ENCODE results near the gene IZUMO1R.

DNA sequence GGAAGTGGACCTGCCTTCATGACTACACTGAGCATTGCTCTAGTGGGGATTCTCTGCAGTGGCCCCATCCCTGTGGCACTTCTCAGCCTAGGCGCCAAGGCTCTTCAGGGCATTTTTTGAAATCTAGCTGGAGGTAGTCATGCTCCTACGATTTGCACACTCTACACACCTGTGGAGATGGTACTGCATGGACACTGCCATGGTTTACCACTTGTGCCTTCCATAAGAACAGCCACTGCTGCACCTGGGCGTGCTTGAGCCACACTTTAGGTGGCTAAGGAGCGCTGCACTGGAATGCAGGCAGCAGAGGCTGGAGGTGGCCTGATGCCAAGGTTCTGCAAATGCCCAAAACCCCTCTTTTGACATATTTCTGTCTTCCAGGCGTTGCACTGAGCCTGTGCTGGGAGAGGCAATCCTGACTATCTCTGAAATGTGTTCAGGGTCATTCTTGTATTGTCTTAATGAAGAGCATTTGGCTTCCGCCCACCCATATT, 24.3 kb downstream of the IZUMO1R start:
- TF ChIP-seq SIN3A (IDR thresholded peaks at IDR 0.05; ENCODE audit: borderline replicate concordance, low read depth, low read length) (no peak), TAF1 (IDR thresholded peaks at IDR 0.05; ENCODE audit: borderline replicate concordance, low read depth, low read length) (no peak), FOXJ3 (CRISPR knock-in tag; IDR thresholded peaks at IDR 0.05) (no peak), MEF2A (IDR thresholded peaks at IDR 0.05; ENCODE audit: borderline replicate concordance, low read depth) (no peak), POLR2AphosphoS5 (IDR thresholded peaks at IDR 0.05; ENCODE audit: low read depth, low read length) (no peak), GATA2 (CRISPR knock-in tag; IDR thresholded peaks at IDR 0.05) (no peak), YY1 (IDR thresholded peaks at IDR 0.05; ENCODE audit: low read depth) (no peak)
- TF ChIP-seq, protein P1, sequence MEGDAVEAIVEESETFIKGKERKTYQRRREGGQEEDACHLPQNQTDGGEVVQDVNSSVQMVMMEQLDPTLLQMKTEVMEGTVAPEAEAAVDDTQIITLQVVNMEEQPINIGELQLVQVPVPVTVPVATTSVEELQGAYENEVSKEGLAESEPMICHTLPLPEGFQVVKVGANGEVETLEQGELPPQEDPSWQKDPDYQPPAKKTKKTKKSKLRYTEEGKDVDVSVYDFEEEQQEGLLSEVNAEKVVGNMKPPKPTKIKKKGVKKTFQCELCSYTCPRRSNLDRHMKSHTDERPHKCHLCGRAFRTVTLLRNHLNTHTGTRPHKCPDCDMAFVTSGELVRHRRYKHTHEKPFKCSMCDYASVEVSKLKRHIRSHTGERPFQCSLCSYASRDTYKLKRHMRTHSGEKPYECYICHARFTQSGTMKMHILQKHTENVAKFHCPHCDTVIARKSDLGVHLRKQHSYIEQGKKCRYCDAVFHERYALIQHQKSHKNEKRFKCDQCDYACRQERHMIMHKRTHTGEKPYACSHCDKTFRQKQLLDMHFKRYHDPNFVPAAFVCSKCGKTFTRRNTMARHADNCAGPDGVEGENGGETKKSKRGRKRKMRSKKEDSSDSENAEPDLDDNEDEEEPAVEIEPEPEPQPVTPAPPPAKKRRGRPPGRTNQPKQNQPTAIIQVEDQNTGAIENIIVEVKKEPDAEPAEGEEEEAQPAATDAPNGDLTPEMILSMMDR (IDR thresholded peaks at IDR 0.05) = no peak
- TF ChIP-seq, protein P2, sequence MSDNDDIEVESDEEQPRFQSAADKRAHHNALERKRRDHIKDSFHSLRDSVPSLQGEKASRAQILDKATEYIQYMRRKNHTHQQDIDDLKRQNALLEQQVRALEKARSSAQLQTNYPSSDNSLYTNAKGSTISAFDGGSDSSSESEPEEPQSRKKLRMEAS (IDR thresholded peaks at IDR 0.05; ENCODE audit: low read depth) = no peak
- TF ChIP-seq, protein P3, sequence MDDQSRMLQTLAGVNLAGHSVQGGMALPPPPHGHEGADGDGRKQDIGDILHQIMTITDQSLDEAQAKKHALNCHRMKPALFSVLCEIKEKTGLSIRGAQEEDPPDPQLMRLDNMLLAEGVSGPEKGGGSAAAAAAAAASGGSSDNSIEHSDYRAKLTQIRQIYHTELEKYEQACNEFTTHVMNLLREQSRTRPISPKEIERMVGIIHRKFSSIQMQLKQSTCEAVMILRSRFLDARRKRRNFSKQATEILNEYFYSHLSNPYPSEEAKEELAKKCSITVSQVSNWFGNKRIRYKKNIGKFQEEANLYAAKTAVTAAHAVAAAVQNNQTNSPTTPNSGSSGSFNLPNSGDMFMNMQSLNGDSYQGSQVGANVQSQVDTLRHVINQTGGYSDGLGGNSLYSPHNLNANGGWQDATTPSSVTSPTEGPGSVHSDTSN (IDR thresholded peaks at IDR 0.05) = no peak
